ENCODE measurements around the gene MYO10.
"Not testable (repeated sequence)": the region's sequence is repeated elsewhere in the genome, so short reads cannot be mapped to it uniquely, and the experiment has no call there.

MYO10 gene

GRCh38 chr5:16773991-16774390 lies 162.1 kb downstream of the MYO10 start:
- no peak for DNase-seq

DNA sequence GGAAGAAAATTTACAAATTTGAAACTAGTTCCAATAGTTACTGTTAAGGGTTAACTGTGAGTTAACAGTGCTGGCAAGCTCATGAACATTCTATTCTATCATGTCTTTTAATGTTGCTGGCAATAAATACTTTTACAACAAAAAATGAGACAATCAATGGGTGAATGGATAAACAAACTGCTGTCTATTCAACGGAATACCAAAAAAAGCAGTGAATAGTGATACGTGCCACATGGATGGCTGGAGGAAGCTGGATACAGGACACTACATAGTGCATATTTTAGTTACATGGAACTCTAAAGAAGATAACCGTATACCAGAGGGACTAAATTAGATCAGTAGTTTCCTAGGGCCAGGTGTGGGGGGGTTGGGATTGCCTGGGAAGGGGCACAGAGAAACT lies 163.5 kb downstream of the MYO10 start:
- DNase-seq, result no peak

- no peak for DNase-seq
Measured at GRCh38 chr5:16768184-16768583, 167.9 kb downstream of the MYO10 start.

DNA sequence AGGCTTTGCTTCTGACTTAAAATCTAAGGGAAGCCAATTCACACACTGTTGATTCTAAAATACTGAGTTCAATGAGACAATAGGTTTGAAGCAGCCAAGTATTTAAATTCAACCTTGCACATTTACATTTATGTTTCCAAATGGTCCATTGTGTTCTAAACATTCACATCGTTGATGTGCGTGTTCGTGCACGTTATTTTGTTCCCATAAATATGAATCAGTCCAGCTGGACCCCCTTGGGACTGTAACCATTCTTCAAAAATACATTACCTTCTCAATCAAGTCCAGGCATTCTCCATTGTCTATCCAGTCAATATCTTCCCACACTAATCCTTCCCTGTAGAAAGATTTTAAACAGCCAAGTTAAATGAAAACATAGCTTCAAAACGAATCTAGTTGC lies 172.9 kb downstream of the MYO10 start:
- DNase-seq, result no peak

- no peak for DNase-seq
Measured at GRCh38 chr5:16759147-16759773, 176.8 kb downstream of the MYO10 start.

DNA sequence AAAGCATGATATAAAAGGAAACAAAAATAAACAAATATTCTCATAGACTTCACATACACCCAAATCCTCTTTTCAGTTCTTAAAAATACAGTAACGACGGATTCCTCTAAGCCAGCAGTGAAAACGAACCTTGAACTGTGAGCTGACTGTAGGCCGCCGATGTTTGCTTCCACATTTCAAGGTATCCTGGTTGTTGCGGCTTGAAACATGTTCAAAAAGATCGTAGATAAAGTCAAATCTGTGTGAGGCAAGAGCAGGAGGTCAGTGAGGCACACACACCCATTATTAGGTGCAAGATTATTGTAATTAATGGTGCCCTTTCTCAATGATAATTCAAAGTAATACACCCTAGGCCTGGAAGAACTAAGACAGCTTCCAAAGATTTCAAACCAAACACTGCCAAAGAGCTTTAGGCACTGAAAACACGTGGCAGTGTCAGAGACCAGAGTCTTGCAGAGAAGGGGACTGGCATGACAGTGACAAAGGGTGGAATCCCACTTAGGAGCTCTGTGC lies 178.0 kb downstream of the MYO10 start:
- DNase-seq, result no peak

DNA sequence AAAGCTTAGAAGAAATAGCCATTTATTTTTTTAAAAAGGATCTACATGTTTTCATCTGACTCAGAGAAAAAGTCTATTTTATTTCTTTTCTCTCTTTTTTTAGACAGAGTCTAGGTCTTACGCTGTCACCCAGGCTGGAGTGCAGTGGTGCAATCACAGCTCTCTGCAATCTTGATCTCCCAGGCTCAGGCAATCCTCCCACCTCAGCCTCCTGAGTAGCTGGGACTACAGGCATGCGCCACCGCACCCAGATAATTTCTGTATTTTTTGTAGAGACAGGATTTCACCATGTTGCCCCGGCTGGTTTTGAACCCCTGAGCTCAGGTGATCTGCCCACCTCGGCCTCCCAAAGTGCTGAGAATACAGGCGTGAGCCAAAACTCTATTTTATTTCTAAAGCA lies 178.5 kb downstream of the MYO10 start:
- DNase-seq, result not testable (repeated sequence)

DNA sequence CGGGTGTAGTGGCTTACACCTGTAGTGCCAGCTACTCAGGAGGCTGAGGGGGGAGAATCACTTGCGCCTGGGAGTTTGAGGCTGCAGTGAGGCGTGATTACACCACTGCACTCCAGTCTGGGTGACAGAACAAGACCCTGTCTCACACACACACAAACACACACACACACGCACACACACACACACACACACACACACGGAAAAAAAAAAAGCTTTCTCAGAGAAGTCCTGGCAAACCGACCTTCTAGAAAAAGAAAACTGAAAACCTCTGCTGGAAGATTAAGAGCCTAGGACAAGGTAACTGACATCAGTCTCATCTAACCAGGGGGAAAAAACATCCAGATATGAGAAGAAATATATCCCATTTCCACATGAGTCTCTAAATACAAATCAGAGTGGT lies 178.9 kb downstream of the MYO10 start:
- no peak for DNase-seq

DNA sequence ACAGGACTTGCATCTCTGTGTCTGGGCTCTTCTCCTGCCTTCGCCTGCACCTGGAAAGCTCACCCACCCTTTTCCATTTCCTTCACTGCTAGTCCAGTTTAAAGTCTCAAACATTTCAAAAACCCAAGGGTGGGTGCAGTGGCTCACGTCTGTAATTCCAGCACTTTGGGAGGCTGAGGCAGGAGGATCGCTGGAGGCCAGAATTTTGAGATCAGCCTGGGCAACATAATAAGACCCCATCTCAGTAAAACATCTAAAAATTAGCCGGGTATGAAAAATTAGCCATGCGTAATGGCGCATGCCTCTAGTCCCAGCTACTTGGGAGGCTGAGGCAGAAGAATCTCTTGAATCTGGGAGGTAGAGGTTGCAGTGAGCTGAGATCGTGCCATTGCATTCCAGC lies 179.4 kb downstream of the MYO10 start:
- no peak for DNase-seq

- no peak for DNase-seq
Measured at GRCh38 chr5:16755641-16756040, 180.4 kb downstream of the MYO10 start.

GRCh38 chr5:16754601-16755000 lies 181.5 kb downstream of the MYO10 start:
- no peak for DNase-seq

- DNase-seq, result no peak
Measured at GRCh38 chr5:16754086-16754485, 182.0 kb downstream of the MYO10 start.

- no peak for DNase-seq
Measured at GRCh38 chr5:16750445-16750844, 185.6 kb downstream of the MYO10 start.

DNA sequence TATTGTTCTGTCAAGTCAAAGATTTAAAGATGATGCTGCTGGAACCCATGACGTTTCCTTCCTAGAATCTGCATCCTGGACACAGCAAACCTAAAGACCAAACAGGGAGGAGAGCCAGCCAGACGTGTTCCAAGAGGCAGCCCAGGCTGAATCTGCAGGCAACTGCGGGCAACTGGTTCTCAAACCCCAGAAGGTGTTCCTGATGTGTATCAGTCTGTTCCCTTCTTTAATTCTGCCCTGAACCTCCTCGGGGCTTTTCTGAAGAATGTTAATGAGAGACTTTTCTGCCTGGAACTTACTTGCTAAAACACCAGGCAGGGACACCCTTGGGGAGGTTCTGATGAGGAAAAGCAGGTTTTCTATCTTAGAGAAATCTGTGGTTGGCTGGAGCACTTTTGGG lies 186.5 kb downstream of the MYO10 start:
- no peak for DNase-seq

DNA sequence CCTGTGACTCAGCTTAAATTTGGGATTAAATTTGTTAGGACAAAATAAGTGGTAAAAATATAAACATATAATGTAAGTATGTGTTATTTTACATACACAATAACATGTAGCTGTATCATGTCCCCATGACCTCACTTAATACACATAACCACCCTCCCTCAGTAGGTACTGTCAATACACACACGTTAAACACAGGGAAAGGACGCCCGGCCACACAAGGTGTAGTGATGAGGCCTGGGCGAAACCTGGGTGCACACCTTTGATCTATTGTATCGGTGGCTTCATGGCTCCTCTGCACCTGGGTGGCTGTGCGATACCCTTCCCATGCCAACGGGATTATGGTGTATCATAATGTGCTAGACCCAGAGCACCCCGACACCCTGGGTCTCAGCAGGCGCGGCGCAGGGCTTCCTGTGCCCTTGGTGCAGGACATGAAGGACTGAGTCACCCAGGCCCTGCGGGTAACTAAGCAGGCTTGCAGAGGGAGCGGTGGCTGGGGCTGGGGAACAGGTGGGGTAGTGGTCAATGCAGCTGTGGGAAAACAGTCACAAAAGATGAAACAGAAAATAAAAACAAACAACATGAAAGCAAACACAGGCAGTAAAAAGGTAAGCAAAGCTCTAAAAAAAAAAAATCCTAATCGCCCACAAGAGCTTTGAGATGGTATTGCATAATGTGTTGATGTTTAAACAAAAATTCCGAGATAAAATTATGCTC lies 191.8 kb downstream of the MYO10 start:
- no peak for DNase-seq

DNA sequence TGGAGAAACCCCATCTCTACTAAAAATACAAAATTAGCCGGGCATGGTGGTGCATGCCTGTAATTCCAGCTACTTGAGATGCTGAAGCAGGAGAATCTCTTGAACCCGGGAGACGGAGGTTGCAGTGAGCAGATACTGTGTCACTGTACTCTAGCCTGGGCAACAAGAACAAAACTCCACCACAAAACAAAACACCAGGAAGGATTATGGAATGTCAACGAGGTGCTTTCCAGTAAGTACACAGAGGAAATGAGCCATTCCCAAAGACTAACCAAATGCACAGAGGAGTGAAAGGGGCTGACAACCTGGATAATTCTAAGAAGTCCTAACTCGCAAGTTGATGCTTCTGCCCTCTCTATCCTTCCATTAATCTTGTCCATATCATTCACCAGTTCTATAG lies 193.2 kb downstream of the MYO10 start:
- DNase-seq, result no peak

DNA sequence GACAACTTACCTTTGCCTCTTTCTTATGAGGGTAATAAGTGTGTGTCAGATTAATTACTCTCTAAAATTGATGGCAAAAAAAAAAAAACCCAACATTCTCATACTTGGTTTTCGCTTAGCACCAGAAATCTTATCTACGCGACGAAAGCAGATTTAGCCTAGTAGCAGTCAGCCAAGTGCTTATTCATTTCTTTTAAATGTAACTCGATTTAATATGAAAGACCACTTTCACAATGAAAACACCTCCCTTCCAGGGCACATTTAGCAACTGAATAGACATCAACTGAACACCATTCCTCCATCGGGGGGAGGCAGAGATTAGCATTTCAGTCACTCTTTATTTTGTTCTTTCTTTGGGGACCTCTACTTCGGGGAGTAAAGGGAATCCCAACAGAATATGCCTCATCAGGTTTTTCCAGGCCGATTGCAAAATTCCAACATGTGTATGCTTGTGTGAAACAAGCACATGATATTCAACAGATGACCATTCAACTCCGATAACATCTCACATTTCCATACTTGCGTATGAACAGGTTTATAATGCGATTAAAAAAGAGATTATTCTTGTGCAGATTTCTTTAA lies 195.2 kb downstream of the MYO10 start:
- DNase-seq, result no peak

GRCh38 chr5:16740066-16740810 lies 195.8 kb downstream of the MYO10 start:
- no peak for DNase-seq

GRCh38 chr5:16738393-16738792 lies 197.7 kb downstream of the MYO10 start:
- not testable (repeated sequence) for DNase-seq

GRCh38 chr5:16737620-16738364 lies 198.3 kb downstream of the MYO10 start:
- no peak for DNase-seq

DNA sequence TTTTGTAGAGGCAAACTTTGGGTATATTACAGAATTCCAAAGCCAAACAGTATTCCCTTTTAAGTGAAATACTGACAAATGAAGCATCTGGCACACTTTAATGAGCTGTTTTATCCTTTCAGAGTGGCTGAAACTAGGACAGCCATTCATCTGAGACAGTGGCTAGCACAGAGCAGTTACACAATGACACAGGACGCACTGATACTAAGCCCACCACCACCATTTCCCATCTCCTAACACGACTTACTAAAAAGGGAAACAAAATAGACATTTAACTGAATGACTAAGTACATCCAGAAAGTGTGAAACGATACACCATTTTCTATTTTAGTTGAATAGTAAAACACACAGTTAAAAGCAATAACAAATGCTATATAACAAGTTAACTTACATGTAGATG lies 198.9 kb downstream of the MYO10 start:
- DNase-seq, result no peak

DNA sequence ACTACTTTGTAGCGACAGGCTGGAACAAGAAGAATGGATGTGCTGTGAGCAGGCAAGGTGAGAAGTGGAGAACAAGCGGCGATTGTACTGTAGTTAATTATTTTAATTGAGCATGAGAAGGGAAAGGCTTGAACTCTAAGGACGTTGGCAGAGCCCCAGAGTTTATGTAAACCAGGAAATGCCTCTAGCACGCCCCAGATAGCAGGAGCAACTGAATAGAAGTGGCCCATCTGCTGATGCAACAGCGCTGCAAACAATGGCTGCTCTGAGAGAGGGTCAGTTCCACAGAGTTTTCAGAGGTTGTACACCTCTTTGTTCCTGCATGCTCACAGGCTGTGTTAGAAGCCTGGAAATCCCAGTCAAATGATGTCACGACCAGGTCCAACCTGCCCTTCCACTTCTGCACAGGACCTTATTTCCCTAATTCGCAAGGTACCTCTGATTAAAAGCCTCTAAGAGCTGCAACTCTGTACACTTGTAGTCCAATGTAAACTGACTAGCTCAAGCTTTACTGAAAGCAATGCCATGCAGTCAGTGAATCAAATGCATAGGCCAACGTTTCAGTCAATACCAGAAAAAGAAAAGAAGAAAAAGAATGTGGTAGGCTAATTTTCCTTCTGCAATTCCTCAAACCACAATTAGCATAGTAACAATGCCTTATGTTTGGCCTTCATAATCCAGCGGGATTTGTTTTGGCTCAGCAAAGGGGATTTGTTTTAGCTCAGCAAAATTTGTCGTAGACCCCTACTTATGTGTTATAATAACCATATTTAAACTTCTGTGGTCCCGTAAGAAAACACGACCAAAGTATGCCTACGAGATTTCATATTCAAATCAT lies 199.7 kb downstream of the MYO10 start:
- DNase-seq, result no peak
